Left renal pelvis (tissue), 4 donors: ENCODE results near the gene PRKCE. TPM values are rescaled to one million over a fixed set of nuclear protein-coding genes. Genes with fewer than 3 reads are reported as not detected.
"Not testable (repeated sequence)": the region's sequence is repeated elsewhere in the genome, so short reads cannot be mapped to it uniquely, and the experiment has no call there.

Experiments
- DNase-seq, 4 donors: peaks; one replicate each; pipeline ENCODE4 v3.0.0-alpha.2; 2013; ENCODE audit warnings: low read depth in 4 of 4, low spot score in 3 of 4
- polyA plus RNA-seq, 4 donors: library from polyadenylated mRNA; unstranded; fragments of 120-200 nt; gene quantifications; one replicate each; pipeline ENCODE4 v1.2.1, GENCODE V29; 2013; ENCODE audit not compliant: insufficient read length in 4 of 4

Gene PRKCE
- polyA plus RNA-seq, 4 donors: 8.2 to 16.0 (median 9.0) TPM

DNA sequence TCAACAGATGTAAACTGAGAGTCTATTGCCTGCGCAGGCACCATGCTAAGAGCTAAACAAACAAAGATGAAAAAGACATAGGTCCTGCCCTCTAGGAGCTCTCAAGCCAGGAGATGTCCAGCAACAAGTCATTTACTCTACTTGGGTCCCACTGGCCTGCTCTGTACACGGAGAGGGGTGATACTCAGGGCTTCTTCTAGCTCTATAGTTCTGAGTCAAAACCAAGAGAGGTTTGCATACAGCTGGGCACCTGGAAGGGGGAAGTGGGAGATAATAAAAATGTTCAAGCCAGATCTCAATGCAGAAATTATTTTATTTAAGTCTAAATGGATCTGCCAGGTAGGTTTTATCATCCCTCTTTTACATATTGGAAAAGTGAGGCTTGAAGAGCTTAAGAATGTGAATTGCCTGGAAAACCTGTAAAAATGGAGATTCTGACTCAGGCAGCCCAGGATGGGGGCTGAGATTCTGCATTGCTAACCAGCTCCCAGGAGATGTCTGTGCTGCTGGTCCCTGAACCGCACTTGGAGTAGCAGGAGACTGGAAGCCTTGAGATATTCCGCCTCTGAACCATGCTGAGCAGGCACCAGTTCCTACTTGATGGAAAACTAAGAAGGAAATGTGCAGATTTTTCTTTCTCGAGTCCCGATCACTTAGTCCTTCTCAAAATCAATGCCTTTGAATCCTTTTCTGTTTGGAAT is 201.1 kb downstream of the PRKCE start:
- DNase-seq: no peak

DNA sequence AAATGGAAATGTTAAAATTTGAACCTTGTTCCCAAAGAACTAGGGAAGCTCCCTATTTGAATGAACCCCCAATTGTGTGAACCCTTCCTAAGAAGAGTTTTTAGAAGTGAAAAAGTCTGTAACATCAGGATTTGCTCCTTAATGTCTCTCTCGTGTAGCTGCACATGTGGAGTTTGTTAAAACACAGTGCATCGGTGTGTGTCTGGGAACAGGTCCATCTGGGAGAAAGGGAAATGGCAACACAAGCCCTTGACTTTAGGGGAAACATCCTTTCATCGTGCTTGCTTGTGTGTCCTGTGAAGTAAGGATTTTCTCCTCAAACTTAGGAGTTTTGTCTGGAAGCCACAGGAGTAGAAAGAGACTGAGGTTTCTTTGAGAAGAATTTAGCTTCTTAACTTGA is 203.9 kb downstream of the PRKCE start:
- DNase-seq: no peak

- DNase-seq: no peak
Measured at GRCh38 chr2:45856391-45857274, 205.2 kb downstream of the PRKCE start.

GRCh38 chr2:45857275-45857609 is 205.8 kb downstream of the PRKCE start:
- DNase-seq: no peak

DNA sequence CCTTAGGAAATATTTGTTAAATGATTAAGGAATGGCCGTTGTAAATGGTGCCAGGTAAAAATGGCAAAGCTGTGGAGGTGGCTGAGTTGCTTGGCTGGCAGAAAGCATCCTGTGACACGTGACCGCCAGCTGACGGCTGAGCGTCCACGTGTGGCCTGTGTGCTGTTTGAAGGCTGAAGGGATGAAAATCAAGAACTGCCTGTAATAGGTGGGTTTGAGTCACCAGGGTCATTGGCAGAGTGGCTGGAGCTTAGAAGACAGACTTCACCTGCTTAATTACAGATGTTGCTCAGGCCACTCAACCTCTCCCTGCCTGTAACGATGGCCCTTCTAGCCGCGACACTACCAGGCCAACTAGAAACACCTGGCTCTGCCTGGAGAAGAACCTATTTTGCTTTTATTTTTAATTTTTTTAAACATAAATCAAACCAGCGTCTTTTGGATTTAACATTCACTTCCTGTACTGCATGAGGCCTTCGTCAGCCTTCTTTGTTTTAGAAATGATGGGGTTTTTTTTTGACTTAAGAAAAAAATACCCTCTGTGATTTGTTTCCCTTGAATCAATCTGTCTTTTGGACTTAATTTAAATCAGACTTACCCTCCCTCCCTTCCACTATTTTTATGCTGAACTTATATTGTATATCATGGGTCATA is 206.5 kb downstream of the PRKCE start:
- DNase-seq: no peak

GRCh38 chr2:45858872-45859271 is 207.4 kb downstream of the PRKCE start:
- DNase-seq: not testable (repeated sequence)

- no peak for DNase-seq
Measured at GRCh38 chr2:45859682-45860081, 208.2 kb downstream of the PRKCE start.

- DNase-seq: peak; percentile 35 to 52 (median 40)
Measured at GRCh38 chr2:45860136-45861121, 209.0 kb downstream of the PRKCE start.

- DNase-seq: no peak
Measured at GRCh38 chr2:45862843-45863242, 211.4 kb downstream of the PRKCE start.

GRCh38 chr2:45864121-45864520 is 212.6 kb downstream of the PRKCE start:
- no peak for DNase-seq

GRCh38 chr2:45867349-45867748 is 215.9 kb downstream of the PRKCE start:
- DNase-seq: no peak

GRCh38 chr2:45867800-45868199 is 216.3 kb downstream of the PRKCE start:
- no peak for DNase-seq

DNA sequence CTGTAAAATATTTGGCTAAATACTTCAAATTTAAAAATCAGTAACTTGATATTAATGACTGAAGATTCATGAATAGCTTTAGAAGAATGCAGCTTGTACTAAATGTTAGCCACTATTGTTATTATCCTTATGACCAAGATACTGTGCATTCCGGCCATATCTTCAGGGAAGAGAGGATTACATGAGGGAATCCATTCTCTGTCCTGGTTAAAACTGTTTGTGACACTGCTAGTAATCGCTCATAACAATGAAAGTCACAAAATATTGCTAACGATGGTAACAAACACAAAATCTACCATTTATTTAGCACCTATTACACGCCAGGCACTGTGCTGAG is 217.7 kb downstream of the PRKCE start:
- DNase-seq: no peak

DNA sequence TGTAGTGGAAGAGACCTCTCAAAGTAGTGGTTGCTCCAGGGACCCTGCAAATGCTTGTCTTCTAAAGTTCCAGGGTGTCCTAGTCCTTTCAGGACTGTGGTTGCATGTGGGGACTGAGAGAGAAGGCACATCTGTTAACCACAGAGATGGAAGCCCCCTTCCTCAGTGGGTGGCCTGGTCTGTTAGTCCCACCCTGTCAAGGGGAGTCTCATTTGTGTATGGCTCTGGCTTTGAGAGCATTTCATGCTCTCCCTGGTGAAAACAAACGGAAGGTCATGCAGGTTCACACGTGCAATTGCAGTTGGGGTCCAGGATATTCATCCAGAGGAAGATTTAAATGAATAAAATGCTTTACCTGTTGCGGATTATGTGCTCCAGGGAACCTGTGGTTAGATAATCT is 219.6 kb downstream of the PRKCE start:
- DNase-seq: no peak

- no peak for DNase-seq
Measured at GRCh38 chr2:45871541-45871940, 220.1 kb downstream of the PRKCE start.

- DNase-seq: no peak
Measured at GRCh38 chr2:45872211-45872610, 220.7 kb downstream of the PRKCE start.

GRCh38 chr2:45874344-45874743 is 222.9 kb downstream of the PRKCE start:
- no peak for DNase-seq

DNA sequence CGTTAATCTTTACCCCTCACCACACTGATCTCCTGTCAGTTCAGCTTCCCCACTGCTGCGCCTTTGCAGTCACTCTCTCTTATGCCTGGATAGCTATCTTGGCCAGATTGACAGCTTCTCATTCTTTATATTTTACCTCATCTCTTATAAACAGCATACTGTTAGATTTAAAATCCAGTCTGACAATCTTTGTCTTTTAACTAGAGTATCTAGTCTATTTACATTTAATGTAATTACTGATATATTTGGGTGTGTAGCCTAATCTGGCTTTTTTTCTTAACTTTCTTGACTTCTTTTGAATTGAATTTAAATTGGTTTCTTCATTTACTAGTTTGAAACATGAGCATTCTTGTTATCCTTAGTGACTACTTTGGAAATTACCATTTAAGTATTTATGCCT is 225.1 kb downstream of the PRKCE start:
- no peak for DNase-seq

- no peak for DNase-seq
Measured at GRCh38 chr2:45879406-45879805, 227.9 kb downstream of the PRKCE start.

DNA sequence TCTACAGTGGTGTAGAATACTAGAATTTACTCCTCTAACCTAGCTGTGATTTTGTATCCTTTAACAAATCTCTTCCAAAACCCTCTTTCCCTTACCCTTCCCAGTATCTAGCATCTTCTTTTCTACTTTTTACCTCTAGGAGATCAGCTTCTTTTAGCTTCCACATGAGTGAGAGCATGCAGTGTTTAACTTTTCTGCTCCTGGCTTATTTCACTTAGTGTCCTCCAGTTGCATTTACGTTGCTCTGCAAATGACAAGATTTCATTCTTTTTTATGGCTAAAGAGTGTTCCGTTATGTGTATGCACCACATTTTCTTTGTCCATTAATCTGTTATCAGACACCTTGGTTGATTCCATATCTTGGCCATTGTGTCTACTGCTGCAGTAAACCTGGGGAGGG is 228.5 kb downstream of the PRKCE start:
- no peak for DNase-seq
